Hepatocyte (in vitro differentiated cells): ENCODE data around the gene PRPF6. TPM values are rescaled to one million over a fixed set of nuclear protein-coding genes. Genes with fewer than 3 reads are reported as not detected.
A peak's percentile ranks its signal among the peaks of the same experiment; 100 is the strongest.

ENCODE experiments used
- DNase-seq: peaks from one replicate; pipeline ENCODE4 v3.0.0-alpha.2; 2016; ENCODE audit warnings: low spot score
- H2AFZ ChIP-seq: fragments of 200-600 bp; sonication (generic); 2 replicates; pipeline ENCODE4 v1.6.0; 2016; ENCODE audit warnings: antibody characterized with exemption, mild to moderate bottlenecking
- H3K27ac ChIP-seq: fragments of 200-600 bp; sonication (generic); 2 replicates; pipeline ENCODE4 v1.5.1; 2016; ENCODE audit warnings: mild to moderate bottlenecking
- H3K27me3 ChIP-seq: fragments of 200-600 bp; sonication (generic); 2 replicates; pipeline ENCODE4 v1.6.1; 2016
- H3K36me3 ChIP-seq: fragments of 200-600 bp; sonication (generic); replicated peaks from 2 replicates; pipeline ENCODE4 v1.5.1; 2016; ENCODE audit warnings: low read depth; ENCODE audit not compliant: insufficient read depth
- H3K4me1 ChIP-seq: fragments of 200-600 bp; sonication (generic); 2 replicates; pipeline ENCODE4 v1.5.1; 2016; ENCODE audit warnings: mild to moderate bottlenecking, moderate library complexity; ENCODE audit not compliant: insufficient read depth
- H3K4me2 ChIP-seq: fragments of 200-600 bp; sonication (generic); 2 replicates; pipeline ENCODE4 v1.6.0; 2016
- H3K4me3 ChIP-seq: fragments of 200-600 bp; sonication (generic); 2 replicates; pipeline ENCODE4 v1.5.1; 2016; ENCODE audit warnings: mild to moderate bottlenecking
- H3K79me2 ChIP-seq: fragments of 200-600 bp; sonication (generic); 2 replicates; pipeline ENCODE4 v1.6.0; 2017; ENCODE audit warnings: mild to moderate bottlenecking
- H3K9me2 ChIP-seq: fragments of 200-600 bp; sonication (generic); replicated peaks from 2 replicates; pipeline ENCODE4 v1.6.0; 2017; ENCODE audit warnings: mild to moderate bottlenecking; ENCODE audit not compliant: insufficient read depth
- H3K9me3 ChIP-seq: fragments of 200-600 bp; sonication (generic); 2 replicates; pipeline ENCODE4 v1.5.1; 2016; ENCODE audit warnings: low read depth, mild to moderate bottlenecking
- H4K20me1 ChIP-seq: fragments of 200-600 bp; sonication (generic); 2 replicates; pipeline ENCODE4 v1.6.0; 2016; ENCODE audit warnings: mild to moderate bottlenecking; ENCODE audit not compliant: insufficient read depth, poor library complexity, severe bottlenecking
- EZH2 ChIP-seq: fragments of 200-600 bp; sonication (generic); IDR thresholded peaks from 2 replicates; pipeline ENCODE4 v1.6.1; 2016; ENCODE audit warnings: antibody characterized with exemption, mild to moderate bottlenecking, borderline replicate concordance
- EZH2phosphoT487 ChIP-seq: fragments of 200-600 bp; sonication (generic); IDR thresholded peaks from one replicate; pipeline ENCODE4 v1.6.1; 2018; ENCODE audit warnings: antibody characterized with exemption, mild to moderate bottlenecking, low read depth, moderate library complexity; ENCODE audit not compliant: unreplicated experiment, severe bottlenecking
- WGBS: methylation state at CpG from one replicate; pipeline ENCODE4 v1.1.6; 2016; ENCODE audit warnings: low lambda C conversion rate; ENCODE audit errors: missing lambda C conversion rate; 5-methylcytosine and 5-hydroxymethylcytosine counted together
- polyA plus RNA-seq: library from polyadenylated mRNA; unstranded; fragments of >200 nt; fragmentation: Nextera tagmentation; extraction: Ambion mirVana; gene quantifications from 2 replicates; pipeline ENCODE4 v1.2.1, GENCODE V29; 2016
- total RNA-seq: library from RNA; depleted of rRNA; stranded (reverse); fragments of >200 nt; gene quantifications from 2 replicates; pipeline ENCODE4 v1.2.3, GENCODE V29; 2014
- TF ChIP-seq, protein P1 (sequence below): fragments of 200-600 bp; sonication (generic); IDR thresholded peaks from 2 replicates; pipeline ENCODE4 v1.5.1; 2016; ENCODE audit warnings: antibody characterized with exemption, mild to moderate bottlenecking; ENCODE audit not compliant: poor library complexity

PRPF6 gene
- total and polyA plus RNA-seq, 2 experiments from 2014 or later = 37.3 to 41.3 TPM

DNA sequence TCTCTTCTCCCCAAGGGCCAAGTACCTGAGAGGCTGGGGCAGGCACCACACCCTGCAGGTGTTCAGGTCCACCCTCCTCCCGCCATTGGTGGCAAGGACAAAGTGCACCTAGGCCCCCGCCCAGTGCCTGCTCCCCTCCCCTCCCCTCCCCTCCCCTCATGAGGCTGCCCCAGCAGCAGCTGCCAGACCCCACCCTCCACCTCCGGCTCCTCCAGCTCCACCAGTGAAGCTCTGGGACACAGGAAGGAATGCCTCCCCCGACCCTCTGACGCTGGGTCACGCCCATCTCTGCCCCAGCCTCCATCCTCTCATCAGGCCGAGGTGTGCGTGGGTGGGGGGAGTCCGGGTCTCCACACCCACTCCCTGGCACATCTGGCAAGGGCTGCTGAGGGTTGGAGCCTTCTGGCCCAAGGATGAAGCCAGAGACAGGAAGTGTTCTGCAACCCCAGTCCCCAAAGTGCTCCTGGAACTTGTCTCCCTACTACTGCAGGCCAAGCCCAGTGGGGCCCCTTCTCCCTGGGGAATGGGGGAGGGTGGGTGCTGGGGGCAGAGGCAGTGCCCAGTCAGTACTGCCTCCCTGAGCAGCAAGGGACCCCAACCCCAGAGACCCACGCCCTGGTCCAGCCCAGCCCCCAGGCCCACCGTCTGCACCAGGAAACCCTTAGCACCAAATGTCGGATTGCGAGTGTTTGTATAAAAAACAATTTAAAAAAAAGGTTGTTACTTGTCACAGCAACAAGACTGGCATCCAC is 23.1 kb upstream of the PRPF6 start:
- Histone ChIP-seq H3K4me1 (peaks cover 15% of the 10 kb centered on the region), H3K79me2 (peaks cover 32% of the 10 kb centered on the region), H3K4me3 (no peak overlapping the region), H3K27ac (peak overlapping the region; percentile 90), H2AFZ (no peak overlapping the region), H3K9me2 (no peaks in the 10 kb centered on the region), H3K27me3 (no peaks in the 10 kb centered on the region), H3K9me3 (no peaks in the 10 kb centered on the region), H3K36me3 (no peaks in the 10 kb centered on the region), H4K20me1 (peaks cover 22% of the 10 kb centered on the region), H3K4me2 (peak overlapping the region; percentile 92)
- DNase-seq = peak; percentile 86
- 45% methylated on average over 11 of the region's 13 CpGs for WGBS
- TF ChIP-seq EZH2 (no peak), EZH2phosphoT487 (no peak)
- TF ChIP-seq, protein P1, sequence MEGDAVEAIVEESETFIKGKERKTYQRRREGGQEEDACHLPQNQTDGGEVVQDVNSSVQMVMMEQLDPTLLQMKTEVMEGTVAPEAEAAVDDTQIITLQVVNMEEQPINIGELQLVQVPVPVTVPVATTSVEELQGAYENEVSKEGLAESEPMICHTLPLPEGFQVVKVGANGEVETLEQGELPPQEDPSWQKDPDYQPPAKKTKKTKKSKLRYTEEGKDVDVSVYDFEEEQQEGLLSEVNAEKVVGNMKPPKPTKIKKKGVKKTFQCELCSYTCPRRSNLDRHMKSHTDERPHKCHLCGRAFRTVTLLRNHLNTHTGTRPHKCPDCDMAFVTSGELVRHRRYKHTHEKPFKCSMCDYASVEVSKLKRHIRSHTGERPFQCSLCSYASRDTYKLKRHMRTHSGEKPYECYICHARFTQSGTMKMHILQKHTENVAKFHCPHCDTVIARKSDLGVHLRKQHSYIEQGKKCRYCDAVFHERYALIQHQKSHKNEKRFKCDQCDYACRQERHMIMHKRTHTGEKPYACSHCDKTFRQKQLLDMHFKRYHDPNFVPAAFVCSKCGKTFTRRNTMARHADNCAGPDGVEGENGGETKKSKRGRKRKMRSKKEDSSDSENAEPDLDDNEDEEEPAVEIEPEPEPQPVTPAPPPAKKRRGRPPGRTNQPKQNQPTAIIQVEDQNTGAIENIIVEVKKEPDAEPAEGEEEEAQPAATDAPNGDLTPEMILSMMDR = no peak

DNA sequence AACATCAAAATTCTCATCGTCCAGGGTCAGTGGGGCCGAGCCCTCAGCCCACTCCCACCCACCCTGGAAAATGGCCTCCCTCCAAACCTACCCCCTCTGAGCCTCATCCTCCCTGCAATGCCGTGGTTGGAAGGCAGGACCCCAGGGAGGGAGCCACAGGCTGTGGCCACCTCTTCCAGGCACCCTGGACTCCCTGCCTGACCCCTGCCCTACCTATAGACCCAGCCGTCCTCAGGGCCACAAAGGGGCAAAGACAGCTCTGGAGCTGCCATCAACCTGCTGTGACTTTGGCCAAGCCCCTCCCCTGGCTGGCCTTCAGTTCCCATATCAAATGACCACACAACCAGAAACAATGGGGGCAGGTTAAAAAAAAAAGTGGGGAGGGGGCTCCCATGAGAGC is 22.5 kb upstream of the PRPF6 start:
- H3K9me2 ChIP-seq = no peaks in the 10 kb centered on the region
- no peaks in the 10 kb centered on the region for H3K27me3 ChIP-seq
- H3K27ac ChIP-seq = peak overlapping the region; percentile 90
- H3K79me2 ChIP-seq = peaks cover 26% of the 10 kb centered on the region
- 78% methylated on average over 4 of the region's 4 CpGs for WGBS
- TF ChIP-seq, protein P1 = no peak
- TF ChIP-seq EZH2 (no peak), EZH2phosphoT487 (no peak)
- H3K36me3 ChIP-seq = no peaks in the 10 kb centered on the region
- H2AFZ ChIP-seq = no peak overlapping the region
- H3K4me1 ChIP-seq = peaks cover 15% of the 10 kb centered on the region
- no peak overlapping the region for H3K4me3 ChIP-seq
- no peaks in the 10 kb centered on the region for H3K9me3 ChIP-seq
- H4K20me1 ChIP-seq = peaks cover 19% of the 10 kb centered on the region
- H3K4me2 ChIP-seq = peak overlapping the region; percentile 92
- DNase-seq = no peak

DNA sequence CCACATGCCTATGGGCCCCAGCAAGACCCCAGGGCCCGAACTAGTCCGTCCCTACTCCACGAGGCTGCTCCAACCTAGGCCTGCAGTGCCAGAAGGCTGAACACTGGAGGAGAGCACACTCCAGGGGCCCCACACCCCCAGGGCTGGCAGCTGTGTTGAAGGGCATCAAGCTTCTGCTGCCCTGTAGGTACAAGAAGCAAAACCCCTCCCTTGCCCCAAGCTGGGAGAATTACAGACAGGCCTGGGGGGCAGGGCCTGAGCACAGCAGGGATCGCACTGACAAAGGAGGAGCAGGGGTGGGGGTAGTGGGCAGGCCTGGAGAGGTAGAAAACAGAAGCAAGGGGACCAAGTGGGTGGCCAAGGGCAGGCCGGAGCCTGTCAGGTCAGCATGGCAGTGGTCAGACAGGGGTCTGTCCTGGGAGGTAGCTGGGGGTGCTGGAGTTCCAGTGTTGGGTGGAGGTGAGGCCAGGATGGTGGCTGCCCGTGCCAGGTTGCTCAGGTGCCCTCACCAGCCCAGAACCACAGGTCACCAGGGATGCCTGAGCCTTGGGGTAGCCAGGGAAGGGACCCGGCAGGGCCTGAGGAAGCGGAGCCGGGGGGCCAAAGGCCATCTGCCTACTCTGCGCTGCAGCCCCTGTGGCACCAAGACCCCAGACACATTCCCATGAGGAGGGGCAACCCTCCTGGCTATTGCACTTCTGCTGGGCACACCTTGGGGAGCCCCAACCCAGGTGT is 21.8 kb upstream of the PRPF6 start:
- Histone ChIP-seq H3K4me1 (peaks cover 10% of the 10 kb centered on the region), H4K20me1 (peaks cover 12% of the 10 kb centered on the region), H3K36me3 (no peaks in the 10 kb centered on the region), H3K4me3 (no peak overlapping the region), H3K4me2 (no peak overlapping the region), H3K27ac (no peak overlapping the region), H2AFZ (no peak overlapping the region), H3K27me3 (no peaks in the 10 kb centered on the region), H3K9me2 (no peaks in the 10 kb centered on the region), H3K9me3 (no peaks in the 10 kb centered on the region), H3K79me2 (peaks cover 20% of the 10 kb centered on the region)
- TF ChIP-seq EZH2phosphoT487 (no peak), EZH2 (no peak)
- TF ChIP-seq, protein P1 = no peak
- no peak for DNase-seq
- 87% methylated on average over 10 of the region's 10 CpGs for WGBS
